GM18870 (cell line): ENCODE data around the gene POGZ.

Source experiments
- ATAC-seq: cut with Tn5 transposase; IDR thresholded peaks from one replicate; pipeline ENCODE4 v1.9.1; 2021; ENCODE audit warnings: moderate library complexity; ENCODE audit not compliant: unreplicated experiment

POGZ gene

DNA sequence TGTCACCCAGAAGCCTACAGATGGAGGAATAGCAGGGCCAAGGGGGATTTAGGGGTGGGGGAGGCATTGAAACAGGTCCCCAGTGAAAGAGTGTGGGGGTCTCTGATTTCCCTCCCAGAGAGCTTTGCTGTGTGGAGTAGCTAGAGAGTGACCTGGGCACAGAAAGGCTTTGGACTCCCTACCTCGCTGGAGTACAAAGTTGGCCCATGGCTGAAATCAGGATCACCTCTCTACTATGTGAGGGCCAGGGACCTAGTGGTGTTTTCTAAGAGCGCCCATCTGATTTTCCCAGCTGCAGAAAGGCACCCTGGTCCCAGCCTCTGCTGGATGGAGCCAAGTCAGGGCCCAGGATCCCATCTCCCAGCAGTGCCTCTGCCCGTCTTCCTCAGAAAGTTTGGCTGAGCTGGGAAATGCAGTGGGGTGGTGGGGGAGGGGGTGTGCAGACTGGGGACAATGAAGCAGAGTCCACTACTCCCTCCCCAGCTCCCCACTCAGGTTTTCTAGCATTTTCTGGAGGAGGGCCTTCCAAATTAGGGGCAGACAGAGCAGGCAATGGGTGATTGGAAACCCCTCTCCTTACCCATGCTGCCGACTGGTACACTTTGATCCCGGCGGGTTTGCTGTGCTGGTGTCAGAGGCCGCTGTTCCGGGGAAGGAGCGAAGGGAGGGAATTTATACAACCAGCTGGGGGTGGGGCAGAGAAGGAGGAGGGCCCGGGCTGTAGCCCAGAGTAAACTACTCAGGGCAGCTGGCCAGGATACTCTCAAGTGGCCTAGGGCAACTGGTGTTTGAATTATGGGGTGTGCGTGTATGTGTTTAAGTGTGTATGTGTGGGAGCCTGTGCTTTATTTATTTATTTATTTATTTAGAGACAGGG lies 87.0 kb downstream of the POGZ start, which contains the start of gene SELENBP1:
Gene SELENBP1, minus strand, starts transcription at position 648 of the 877 bp plus-strand sequence. Its CDS starts 64 bp downstream, at position 584.
- no peak for ATAC-seq

DNA sequence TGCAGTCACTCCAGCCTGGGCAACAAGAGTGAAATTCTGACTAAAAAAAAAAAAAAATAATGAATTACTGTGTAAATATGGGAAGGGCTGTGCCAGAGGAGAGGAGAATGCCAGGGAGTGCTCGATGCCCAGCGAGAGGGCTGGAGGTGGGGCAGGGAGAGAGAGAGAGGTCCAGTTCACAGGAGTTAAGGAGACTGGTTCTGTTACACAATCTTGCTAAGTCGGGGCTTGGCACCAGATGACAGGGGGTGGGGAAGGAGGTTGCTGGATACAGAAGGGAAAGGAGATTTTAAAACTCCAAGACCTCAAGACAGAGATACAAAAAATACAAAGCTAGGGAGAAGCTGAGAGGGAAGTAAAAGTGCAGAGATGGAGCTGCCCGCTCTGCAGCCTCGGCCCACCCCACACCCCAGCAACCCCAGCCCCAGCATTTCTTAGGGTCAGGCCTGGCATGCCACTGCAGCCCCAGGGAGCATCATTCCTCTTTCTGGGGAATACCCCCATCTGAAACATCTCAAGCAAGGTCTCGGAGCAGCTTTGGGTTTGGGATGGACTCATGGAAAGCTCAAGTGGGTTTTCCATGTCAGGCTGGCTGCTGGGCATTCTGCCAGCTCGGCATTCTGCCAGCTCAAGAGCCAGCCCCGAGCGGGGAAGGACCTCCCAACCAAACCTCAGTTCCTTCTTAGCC lies 87.8 kb downstream of the POGZ start:
- ATAC-seq: no peak

DNA sequence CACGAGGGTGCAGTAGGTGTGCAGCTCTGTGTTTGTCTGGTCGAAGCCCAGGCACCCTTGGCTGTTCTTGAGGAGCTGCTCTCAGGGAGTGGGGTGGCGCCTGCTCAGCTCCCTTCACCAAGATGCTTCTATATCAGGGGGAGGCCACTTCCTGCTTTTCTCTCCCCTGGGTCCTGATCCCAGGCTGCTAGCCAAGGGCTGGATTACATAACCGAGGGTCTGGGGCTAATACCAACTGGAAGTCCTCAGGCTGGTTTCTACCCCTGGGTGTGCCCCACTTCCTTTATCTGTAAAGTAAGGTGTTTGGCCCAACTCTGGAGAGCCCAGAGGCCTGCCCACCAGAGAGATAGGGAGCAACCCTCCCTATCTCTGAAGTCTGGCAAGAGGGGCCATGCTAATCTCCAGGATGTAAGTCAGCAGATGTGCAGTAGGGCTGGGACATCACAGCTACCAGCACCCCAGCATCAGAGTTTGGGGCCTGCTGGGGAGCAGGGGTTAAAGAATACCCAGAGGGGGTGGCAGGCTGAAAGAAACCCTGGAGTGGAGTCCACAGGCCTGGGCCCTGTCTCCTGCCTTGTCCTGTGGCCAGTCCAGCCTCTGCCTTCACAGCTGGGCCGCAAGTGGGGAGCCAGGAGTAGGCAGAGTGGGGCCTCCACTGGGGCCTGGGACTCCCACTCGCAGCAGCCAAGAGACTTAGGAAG lies 88.9 kb downstream of the POGZ start:
- no peak for ATAC-seq

DNA sequence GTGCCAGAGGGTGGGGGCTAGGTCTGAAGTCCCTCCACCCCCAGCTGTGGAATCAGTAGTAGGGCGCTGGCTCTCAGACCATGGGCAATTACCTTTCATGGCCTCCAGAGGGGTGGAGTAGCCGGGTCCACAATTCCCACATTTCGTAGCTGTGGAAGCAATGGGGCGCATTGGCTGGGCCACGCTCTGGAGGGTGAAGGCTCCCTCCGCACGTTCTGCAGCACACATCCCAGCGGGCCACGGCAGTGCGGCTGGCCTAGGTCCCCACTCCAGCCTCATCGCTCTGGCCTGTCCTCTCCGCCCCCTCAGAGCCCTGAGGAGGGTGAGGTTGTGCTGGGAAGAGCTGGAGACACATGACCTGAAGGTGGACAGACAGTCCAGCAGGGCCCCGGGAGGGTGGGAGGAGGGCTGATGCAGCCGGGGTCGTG lies 89.7 kb downstream of the POGZ start:
- no peak for ATAC-seq

DNA sequence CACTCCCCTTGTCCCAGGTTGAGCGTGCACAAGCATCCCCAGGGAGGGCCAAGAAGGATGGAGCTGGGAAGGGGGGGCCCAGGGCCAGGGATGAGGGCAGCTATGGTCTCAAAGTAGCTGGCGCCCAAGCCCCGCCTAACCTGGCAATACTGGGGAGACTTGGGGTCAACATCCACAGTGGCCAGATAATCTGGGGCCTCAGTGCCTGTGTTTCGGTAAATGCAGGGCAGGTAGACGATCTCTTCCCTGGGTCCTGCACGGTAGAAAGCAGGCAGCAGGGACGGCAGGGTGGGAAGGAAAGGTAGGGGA lies 90.0 kb downstream of the POGZ start:
- ATAC-seq: no peak

DNA sequence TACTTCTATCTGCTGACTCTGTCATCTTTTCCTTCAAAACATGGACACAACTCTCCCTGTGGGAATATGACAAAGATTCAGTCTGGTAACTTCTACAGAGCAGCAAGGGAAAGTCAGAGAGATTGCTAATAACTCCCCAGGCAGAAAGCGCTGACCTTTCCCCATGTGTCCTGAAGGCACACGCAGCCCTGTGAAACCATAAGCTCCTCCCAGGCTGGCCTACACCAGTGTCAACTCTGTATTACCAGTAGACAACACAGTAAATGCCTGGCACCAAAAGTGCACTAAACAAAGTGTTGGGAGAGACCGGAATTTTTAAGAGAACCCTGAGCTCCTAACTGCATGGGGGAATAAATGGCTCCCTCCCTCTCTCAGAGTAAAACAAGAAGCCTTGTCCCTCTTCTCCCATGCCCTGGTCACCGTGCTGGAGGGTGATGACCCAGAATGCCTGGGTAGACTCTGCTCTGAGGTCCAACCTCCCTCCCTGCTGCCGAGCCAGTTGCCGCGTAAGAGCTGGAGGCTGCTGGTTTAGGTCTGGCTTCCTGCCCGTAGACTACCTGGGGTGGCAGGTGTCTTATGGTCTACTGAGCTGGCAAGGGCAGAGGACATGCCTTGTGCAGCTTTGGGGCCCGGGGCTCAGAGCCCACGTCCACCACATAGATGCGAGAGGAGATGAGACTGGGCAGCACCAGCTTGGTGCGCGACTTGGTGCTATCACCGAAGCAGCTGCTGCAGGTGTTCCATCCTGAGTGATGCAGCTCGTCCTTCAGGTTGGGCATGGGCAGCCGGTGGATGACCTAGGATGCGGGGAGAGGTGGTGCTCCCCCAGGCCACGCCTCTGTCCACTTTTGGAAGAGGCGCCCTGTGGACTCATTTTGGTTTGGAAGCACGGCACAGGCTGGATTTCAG lies 90.6 kb downstream of the POGZ start:
- no peak for ATAC-seq

DNA sequence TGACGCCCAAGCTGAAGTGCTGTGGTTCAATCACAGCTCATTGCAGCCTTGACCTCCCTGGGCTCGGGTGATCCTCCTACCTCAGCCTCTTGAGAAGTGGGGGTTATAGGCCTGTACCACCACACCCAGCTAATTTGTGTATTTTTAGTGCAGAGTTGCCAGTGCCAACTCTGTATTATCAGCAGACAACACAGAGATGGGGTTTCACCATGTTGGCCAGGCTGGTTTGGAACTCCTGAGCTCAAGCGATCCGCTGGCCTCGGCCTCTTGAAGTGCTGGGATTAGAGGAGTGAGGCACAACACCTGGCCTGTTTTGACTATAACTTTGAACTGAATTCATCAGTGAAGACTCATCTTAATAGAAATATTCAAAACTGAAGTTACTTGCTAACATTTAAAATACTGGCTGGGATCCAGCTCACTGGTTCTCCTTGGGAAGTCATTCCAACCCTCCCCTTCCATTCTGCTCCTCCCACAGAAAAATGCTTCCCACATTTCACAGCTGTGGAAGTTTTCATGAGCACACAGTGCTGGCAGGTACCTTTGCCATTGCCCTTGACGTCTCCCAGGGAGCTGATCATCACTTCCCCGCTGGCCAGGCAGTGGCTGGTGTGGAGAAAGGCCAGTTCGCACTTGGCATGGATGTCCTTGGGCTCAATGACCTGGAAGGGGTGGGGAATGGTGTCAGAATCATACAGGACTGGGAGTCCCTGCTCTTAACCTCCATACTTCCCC lies 91.5 kb downstream of the POGZ start:
- no peak for ATAC-seq

DNA sequence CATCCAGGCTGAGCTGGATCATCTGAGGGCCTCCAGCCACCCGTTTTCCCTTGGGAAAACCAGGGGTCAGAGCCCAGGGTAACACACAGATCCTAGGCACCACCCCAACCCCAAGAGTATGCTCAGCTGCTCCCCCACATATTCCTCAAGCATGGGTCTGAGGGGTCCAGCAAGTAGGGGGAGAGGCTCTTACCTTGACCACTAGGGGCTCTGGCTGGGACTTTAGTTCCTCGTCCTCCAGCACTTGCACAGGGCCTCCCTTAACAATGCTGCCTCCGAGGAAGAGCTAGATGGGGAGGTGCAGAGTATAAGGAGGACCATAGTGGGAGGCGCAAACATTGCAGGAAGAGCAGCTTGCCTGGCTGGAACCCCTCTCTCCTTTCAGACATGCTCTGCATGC lies 94.3 kb downstream of the POGZ start:
- no peak for ATAC-seq

DNA sequence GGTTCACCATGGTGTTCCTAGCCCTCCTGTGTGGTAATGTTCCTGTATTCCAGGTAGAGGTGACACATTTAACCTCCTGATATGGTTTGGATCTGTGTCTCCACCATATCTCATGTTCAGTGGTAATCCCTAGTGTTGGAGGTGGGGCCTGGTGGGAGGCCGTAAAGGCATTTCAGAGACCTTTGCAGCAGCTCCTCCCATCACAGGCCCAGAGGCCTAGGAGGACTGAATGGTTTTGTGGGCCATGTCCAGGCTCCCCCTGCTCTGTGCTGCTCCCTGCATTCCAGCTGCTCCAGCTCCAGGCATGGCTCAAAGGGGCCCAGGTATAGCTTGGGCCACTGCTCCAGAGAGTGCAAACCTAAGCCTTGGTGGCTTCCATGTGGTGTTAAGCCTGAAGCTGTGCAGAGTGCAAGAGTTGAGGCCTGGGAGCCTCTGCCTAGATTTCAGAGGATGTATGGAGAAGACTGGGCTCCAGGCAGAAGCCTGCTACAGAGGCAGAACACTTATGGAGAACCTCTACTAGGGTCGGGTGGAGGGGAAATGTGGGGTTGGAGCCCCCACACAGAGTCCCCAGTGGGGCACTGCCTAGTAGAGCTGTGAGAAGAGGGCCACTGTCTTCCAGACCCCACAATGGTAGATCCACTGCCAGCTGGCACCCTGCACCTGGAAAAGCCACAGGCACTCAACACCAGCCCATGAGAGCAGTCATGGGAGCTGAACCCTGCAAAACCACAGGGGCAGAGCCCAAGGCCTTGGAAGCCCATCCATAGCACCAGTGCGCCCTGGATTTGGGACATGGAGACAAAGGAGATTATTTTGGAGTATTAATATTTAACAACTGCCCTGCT lies 96.8 kb downstream of the POGZ start:
- ATAC-seq: no peak

DNA sequence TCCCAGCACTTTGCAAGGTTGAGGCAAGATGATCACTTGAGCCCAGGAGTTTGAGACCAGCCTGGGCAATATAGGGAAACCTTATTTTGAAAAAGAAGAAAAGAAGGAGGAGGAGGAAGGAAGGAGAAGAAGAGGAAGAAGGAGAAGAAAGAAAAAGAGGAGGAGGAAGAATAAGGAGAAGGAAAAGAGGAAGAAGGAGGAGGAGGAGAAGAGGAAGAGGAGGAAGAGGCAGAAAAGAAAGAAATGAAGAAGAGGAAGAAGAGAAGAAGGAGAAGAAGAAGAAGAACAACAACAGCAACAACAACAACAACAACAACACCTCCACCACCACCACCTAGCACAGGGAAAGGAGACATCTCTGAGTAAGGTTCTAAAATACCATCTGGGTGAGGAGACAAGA lies 97.4 kb downstream of the POGZ start:
- no peak for ATAC-seq

DNA sequence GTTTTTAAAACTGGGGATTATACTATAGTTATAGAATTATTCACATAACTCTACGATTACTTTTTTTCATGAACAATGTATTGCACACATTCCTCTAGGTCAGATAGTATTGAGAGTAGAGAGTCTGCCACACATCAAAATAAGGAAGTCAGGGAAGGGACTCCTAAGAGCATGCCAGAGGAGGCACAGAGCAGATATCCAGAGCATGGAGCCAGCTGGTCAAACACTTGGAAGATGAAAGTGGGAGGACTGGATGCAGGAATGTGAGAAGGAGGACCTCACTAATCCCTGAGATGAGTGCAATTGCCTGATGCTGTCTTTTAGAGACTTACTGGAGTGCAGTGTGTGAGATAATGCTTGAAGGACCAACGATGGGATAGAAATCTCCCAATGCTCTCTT lies 102.6 kb downstream of the POGZ start:
- ATAC-seq: no peak
